ENCODE results near the gene KIAA1671.
A peak's percentile ranks its signal among the peaks of the same experiment; 100 is the strongest.
"Not testable (repeated sequence)": the region's sequence is repeated elsewhere in the genome, so short reads cannot be mapped to it uniquely, and the experiment has no call there.

Gene KIAA1671

GRCh38 chr22:25178348-25178747 lies 225.8 kb downstream of the KIAA1671 start:
- DNase-seq (ENCODE audit: low spot score); H3K27ac Mint-ChIP-seq; H3K9me3 Mint-ChIP-seq; H3K4me3 Mint-ChIP-seq; H3K27me3 Mint-ChIP-seq (ENCODE audit: low read depth); H3K4me1 Mint-ChIP-seq (ENCODE audit: low read depth): not testable (repeated sequence)
- H3K36me3 Mint-ChIP-seq (ENCODE audit: low read depth), result peaks cover 29% of the 10 kb centered on the region

GRCh38 chr22:25178869-25179631 lies 226.5 kb downstream of the KIAA1671 start:
- H3K36me3 Mint-ChIP-seq (ENCODE audit: low read depth), result peaks cover 29% of the 10 kb centered on the region
- H3K27ac Mint-ChIP-seq; H3K4me1 Mint-ChIP-seq (ENCODE audit: low read depth); DNase-seq (ENCODE audit: low spot score); H3K27me3 Mint-ChIP-seq (ENCODE audit: low read depth); H3K9me3 Mint-ChIP-seq; H3K4me3 Mint-ChIP-seq: not testable (repeated sequence)

GRCh38 chr22:25182131-25183110 lies 229.9 kb downstream of the KIAA1671 start:
- Mint-ChIP-seq H3K4me3 (no peak overlapping the region), H3K4me1 (ENCODE audit: low read depth) (no peaks in the 10 kb centered on the region), H3K27me3 (ENCODE audit: low read depth) (no peaks in the 10 kb centered on the region), H3K9me3 (peaks cover 8% of the 10 kb centered on the region), H3K27ac (no peak overlapping the region), H3K36me3 (ENCODE audit: low read depth) (peaks cover 19% of the 10 kb centered on the region)
- DNase-seq (ENCODE audit: low spot score), result no peak

GRCh38 chr22:25183949-25184619 lies 231.6 kb downstream of the KIAA1671 start:
- Mint-ChIP-seq H3K4me3 (no peak overlapping the region), H3K36me3 (ENCODE audit: low read depth) (peaks cover 13% of the 10 kb centered on the region)

GRCh38 chr22:25186140-25186539 lies 233.6 kb downstream of the KIAA1671 start:
- peaks cover 4% of the 10 kb centered on the region for H3K36me3 Mint-ChIP-seq (ENCODE audit: low read depth)
- no peaks in the 10 kb centered on the region for H3K27me3 Mint-ChIP-seq (ENCODE audit: low read depth)
- no peaks in the 10 kb centered on the region for H3K4me1 Mint-ChIP-seq (ENCODE audit: low read depth)
- no peak overlapping the region for H3K4me3 Mint-ChIP-seq
- H3K27ac Mint-ChIP-seq, result no peak overlapping the region
- DNase-seq (ENCODE audit: low spot score), result no peak
- H3K9me3 Mint-ChIP-seq, result no peaks in the 10 kb centered on the region

More at GRCh38 chr22:25183949-25184619, 231.6 kb downstream of the KIAA1671 start:
- Mint-ChIP-seq H3K4me1 (ENCODE audit: low read depth) (no peaks in the 10 kb centered on the region), H3K27me3 (ENCODE audit: low read depth) (no peaks in the 10 kb centered on the region), H3K9me3 (peaks cover 8% of the 10 kb centered on the region), H3K27ac (no peak overlapping the region)
- DNase-seq (ENCODE audit: low spot score), result no peak

GRCh38 chr22:25187469-25187868 lies 235.0 kb downstream of the KIAA1671 start:
- Mint-ChIP-seq H3K36me3 (ENCODE audit: low read depth) (peaks cover 2% of the 10 kb centered on the region), H3K27ac (no peak overlapping the region), H3K27me3 (ENCODE audit: low read depth) (no peaks in the 10 kb centered on the region), H3K4me3 (no peak overlapping the region), H3K4me1 (ENCODE audit: low read depth) (no peaks in the 10 kb centered on the region), H3K9me3 (no peaks in the 10 kb centered on the region)
- DNase-seq (ENCODE audit: low spot score), result no peak

GRCh38 chr22:25192406-25192805 lies 239.9 kb downstream of the KIAA1671 start:
- no peak for DNase-seq (ENCODE audit: low spot score)
- peaks cover 5% of the 10 kb centered on the region for H3K36me3 Mint-ChIP-seq (ENCODE audit: low read depth)
- H3K27me3 Mint-ChIP-seq (ENCODE audit: low read depth), result no peaks in the 10 kb centered on the region
- H3K9me3 Mint-ChIP-seq, result no peaks in the 10 kb centered on the region
- H3K27ac Mint-ChIP-seq, result no peak overlapping the region
- no peaks in the 10 kb centered on the region for H3K4me1 Mint-ChIP-seq (ENCODE audit: low read depth)
- H3K4me3 Mint-ChIP-seq, result no peak overlapping the region

- no peak for DNase-seq (ENCODE audit: low spot score)
- Mint-ChIP-seq H3K4me1 (ENCODE audit: low read depth) (no peaks in the 10 kb centered on the region), H3K27ac (no peak overlapping the region), H3K36me3 (ENCODE audit: low read depth) (peaks cover 5% of the 10 kb centered on the region), H3K27me3 (ENCODE audit: low read depth) (no peaks in the 10 kb centered on the region), H3K9me3 (no peaks in the 10 kb centered on the region), H3K4me3 (no peak overlapping the region)
These were observed 240.6 kb downstream of the KIAA1671 start for GRCh38 chr22:25193130-25193529.

GRCh38 chr22:25193548-25193947 lies 241.0 kb downstream of the KIAA1671 start:
- Mint-ChIP-seq H3K9me3 (no peaks in the 10 kb centered on the region), H3K27me3 (ENCODE audit: low read depth) (no peaks in the 10 kb centered on the region), H3K4me3 (no peak overlapping the region), H3K36me3 (ENCODE audit: low read depth) (peaks cover 5% of the 10 kb centered on the region), H3K4me1 (ENCODE audit: low read depth) (no peaks in the 10 kb centered on the region), H3K27ac (no peak overlapping the region)
- no peak for DNase-seq (ENCODE audit: low spot score)

- Mint-ChIP-seq H3K4me1 (ENCODE audit: low read depth) (no peaks in the 10 kb centered on the region), H3K27ac (no peak overlapping the region), H3K36me3 (ENCODE audit: low read depth) (peaks cover 5% of the 10 kb centered on the region), H3K27me3 (ENCODE audit: low read depth) (no peaks in the 10 kb centered on the region), H3K4me3 (no peak overlapping the region), H3K9me3 (no peaks in the 10 kb centered on the region)
- no peak for DNase-seq (ENCODE audit: low spot score)
These were observed 243.8 kb downstream of the KIAA1671 start for GRCh38 chr22:25196326-25196725.

GRCh38 chr22:25197340-25197739 lies 244.8 kb downstream of the KIAA1671 start:
- Mint-ChIP-seq H3K4me3 (no peak overlapping the region), H3K36me3 (ENCODE audit: low read depth) (peaks cover 2% of the 10 kb centered on the region), H3K4me1 (ENCODE audit: low read depth) (peaks cover 5% of the 10 kb centered on the region), H3K27me3 (ENCODE audit: low read depth) (no peaks in the 10 kb centered on the region), H3K9me3 (no peaks in the 10 kb centered on the region), H3K27ac (no peak overlapping the region)
- DNase-seq (ENCODE audit: low spot score), result no peak

- Mint-ChIP-seq H3K27me3 (ENCODE audit: low read depth) (no peaks in the 10 kb centered on the region), H3K9me3 (no peaks in the 10 kb centered on the region), H3K4me3 (no peak within 1 kb of the TSS), H3K27ac (peak within 1 kb of the TSS; percentile 56), H3K36me3 (ENCODE audit: low read depth) (no peaks in the 10 kb centered on the region), H3K4me1 (ENCODE audit: low read depth) (peaks cover 5% of the 10 kb centered on the region)
- DNase-seq (ENCODE audit: low spot score), result no peak
These were observed 247.4 kb downstream of the KIAA1671 start, which contains the start of gene CRYBB3 for GRCh38 chr22:25199731-25200520. TSS of gene CRYBB3 (plus strand) at chr22:25199858. CDS start at chr22:25201397, 1,539 bp downstream.

- Mint-ChIP-seq H3K4me3 (no peak overlapping the region), H3K4me1 (ENCODE audit: low read depth) (peaks cover 5% of the 10 kb centered on the region), H3K27ac (no peak overlapping the region), H3K27me3 (ENCODE audit: low read depth) (no peaks in the 10 kb centered on the region), H3K36me3 (ENCODE audit: low read depth) (no peaks in the 10 kb centered on the region), H3K9me3 (no peaks in the 10 kb centered on the region)
- DNase-seq (ENCODE audit: low spot score), result no peak
These were observed 248.5 kb downstream of the KIAA1671 start for GRCh38 chr22:25200967-25201366.

All from T-helper 2 cell treated with Interferon-gamma antibody and Interleukin-4, amounts not matched to agents 5 μg/mL and 100 μg/mL, for 36 hours (primary cell).